SK-N-SH (cell line): ENCODE data around the gene KRT17. TPM values are rescaled to one million over a fixed set of nuclear protein-coding genes. Genes with fewer than 3 reads are reported as not detected.

Experiments
- CTCF ChIA-PET: fragments of 300-600, 350-600 bp; formaldehyde crosslinking; extraction: SDS; loops from one replicate; lab custom pipeline; 2021; lab: Yijun Ruan, JAX
- POLR2A ChIA-PET: fragments of 350-600 bp; sonication (Branson Sonifier 250); formaldehyde crosslinking; extraction: SDS; loops from one replicate; lab custom pipeline; 2020; ENCODE audit warnings: antibody characterized with exemption, inconsistent platforms; lab: Yijun Ruan, JAX
- DNase-seq: peaks from one replicate; pipeline ENCODE4 v3.0.0; 2012
- H2AFZ ChIP-seq: fragments of 200-600 bp; sonication (generic); 2 replicates; pipeline ENCODE4 v1.8.1; 2016; ENCODE audit warnings: antibody characterized with exemption, mild to moderate bottlenecking, low read depth
- H3F3A ChIP-seq: fragments of 200-600 bp; sonication (generic); replicated peaks from 2 replicates; pipeline ENCODE3; 2016; ENCODE audit warnings: antibody characterized with exemption, mild to moderate bottlenecking; ENCODE audit not compliant: insufficient read depth
- H3K27ac ChIP-seq, 2 experiments: fragments of 200-500 bp in 1 of 2; fragments of 200-600 bp in 1 of 2; sonication (Bioruptor generic) in 1 of 2; sonication (generic), shearing (Covaris generic) in 1 of 2; 2 replicates each; pipeline versions ENCODE4 v1.5.1 to v1.6.1; 2014 to 2016; ENCODE audit warnings: low read depth in 2 of 2, inconsistent platforms in 1 of 2, low read length in 1 of 2, mild to moderate bottlenecking in 1 of 2, mixed read lengths in 1 of 2
- H3K27me3 ChIP-seq: fragments of 200-600 bp; sonication (generic), shearing (Covaris generic); 2 replicates; pipeline ENCODE4 v1.6.1; 2016; ENCODE audit warnings: mixed run types; ENCODE audit not compliant: insufficient read depth
- H3K36me3 ChIP-seq, 2 experiments: fragments of 200-500 bp in 1 of 2; fragments of 200-600 bp in 1 of 2; sonication (Bioruptor generic) in 1 of 2; sonication (generic) in 1 of 2; replicated peaks in 1 of 2; 2 replicates each; pipeline versions ENCODE3 to v1.5.1; 2014 to 2016; ENCODE audit warnings: low read length in 1 of 2, mild to moderate bottlenecking in 1 of 2; ENCODE audit not compliant: insufficient read depth in 2 of 2, control insufficient read depth in 1 of 2
- H3K4me1 ChIP-seq, 2 experiments: fragments of 200-500 bp in 1 of 2; fragments of 200-600 bp in 1 of 2; sonication (Bioruptor generic) in 1 of 2; sonication (generic), shearing (Covaris generic) in 1 of 2; 2 replicates each; pipeline versions ENCODE4 v1.5.1 to v1.6.1; 2014 to 2016; ENCODE audit warnings: low read depth in 1 of 2, low read length in 1 of 2, mixed run types in 1 of 2; ENCODE audit not compliant: insufficient read depth in 2 of 2, control insufficient read depth in 1 of 2
- H3K4me2 ChIP-seq: fragments of 200-600 bp; sonication (generic), shearing (Covaris generic); 2 replicates; pipeline ENCODE4 v1.6.1; 2017; ENCODE audit warnings: mixed run types
- H3K4me3 ChIP-seq, 2 experiments: fragments of 200-500 bp in 1 of 2; fragments of 200-600 bp in 1 of 2; sonication (Bioruptor generic) in 1 of 2; sonication (generic), shearing (Covaris generic) in 1 of 2; 2 replicates each; pipeline versions ENCODE4 v1.5.1 to v1.8.1; 2014 to 2016; ENCODE audit warnings: low read depth in 2 of 2, inconsistent platforms in 1 of 2, low read length in 1 of 2, mild to moderate bottlenecking in 1 of 2, mixed read lengths in 1 of 2, moderate library complexity in 1 of 2
- H3K79me2 ChIP-seq: fragments of 200-600 bp; sonication (generic); 2 replicates; pipeline ENCODE4 v1.8.1; 2017; ENCODE audit warnings: mild to moderate bottlenecking; ENCODE audit not compliant: insufficient read depth
- H3K9ac ChIP-seq: fragments of 200-600 bp; sonication (generic); 2 replicates; pipeline ENCODE4 v1.6.1; 2017; ENCODE audit warnings: mixed run types
- H3K9me2 ChIP-seq: fragments of 200-600 bp; sonication (generic); 2 replicates; pipeline ENCODE4 v1.6.1; 2017; ENCODE audit warnings: mixed run types
- H3K9me3 ChIP-seq: fragments of 200-600 bp; sonication (generic); 2 replicates; pipeline ENCODE4 v1.6.1; 2017; ENCODE audit warnings: mixed run types, mild to moderate bottlenecking, moderate library complexity
- H4K20me1 ChIP-seq: fragments of 200-600 bp; sonication (generic); 2 replicates; pipeline ENCODE4 v1.6.1; 2017; ENCODE audit warnings: mild to moderate bottlenecking, mixed run types; ENCODE audit not compliant: insufficient read depth
- CHD2 ChIP-seq: fragments of 150-350 bp; IDR thresholded peaks from 2 replicates; pipeline ENCODE4 v1.6.1; 2018; ENCODE audit warnings: low read length; ENCODE audit not compliant: partially characterized antibody
- CTCF ChIP-seq: fragments of 200-600 bp; sonication (generic); IDR thresholded peaks from 2 replicates; pipeline ENCODE4 v1.6.1; 2017; ENCODE audit warnings: antibody characterized with exemption, mild to moderate bottlenecking, moderate library complexity
- ELF1 ChIP-seq: IDR thresholded peaks from 2 replicates; pipeline ENCODE4 v1.4.0; 2012
- EZH2phosphoT487 ChIP-seq: fragments of 200-600 bp; sonication (generic); IDR thresholded peaks from 2 replicates; pipeline ENCODE4 v1.6.1; 2017; ENCODE audit warnings: low read depth, mixed run types, mild to moderate bottlenecking, antibody characterized with exemption, moderate library complexity, borderline replicate concordance
- FOXJ3 ChIP-seq: sonication (generic); formaldehyde crosslinking; IDR thresholded peaks from 2 replicates; pipeline ENCODE4 v1.5.1; 2020; ENCODE audit warnings: mild to moderate bottlenecking, missing genetic modification reagents
- FOXM1 ChIP-seq: IDR thresholded peaks from 2 replicates; pipeline ENCODE4 v1.4.0; 2012; ENCODE audit warnings: low read depth, mild to moderate bottlenecking
- GABPA ChIP-seq: IDR thresholded peaks from 2 replicates; pipeline ENCODE4 v1.4.0; 2012; ENCODE audit warnings: low read depth, mild to moderate bottlenecking
- MEF2A ChIP-seq: IDR thresholded peaks from 2 replicates; pipeline ENCODE4 v1.4.0; 2012; ENCODE audit warnings: low read depth, borderline replicate concordance
- NFIC ChIP-seq: IDR thresholded peaks from 2 replicates; pipeline ENCODE4 v1.4.0; 2012; ENCODE audit warnings: borderline replicate concordance
- PBX3 ChIP-seq: IDR thresholded peaks from 2 replicates; pipeline ENCODE4; 2012
- RAD21 ChIP-seq: IDR thresholded peaks from 2 replicates; pipeline ENCODE4 v1.6.1; 2012; ENCODE audit warnings: mild to moderate bottlenecking, low read length
- RFX5 ChIP-seq: IDR thresholded peaks from 2 replicates; pipeline ENCODE4 v1.6.1; 2012; ENCODE audit warnings: mild to moderate bottlenecking, improper control_type of control experiment, low read length
- RXRA ChIP-seq: IDR thresholded peaks from 2 replicates; pipeline ENCODE4 v1.4.0; 2012; ENCODE audit warnings: low read depth, mild to moderate bottlenecking, borderline replicate concordance
- SMC3 ChIP-seq: IDR thresholded peaks from 2 replicates; pipeline ENCODE4 v1.6.1; 2012; ENCODE audit warnings: low read depth, low read length, improper control_type of control experiment
- TCF12 ChIP-seq: IDR thresholded peaks from 2 replicates; pipeline ENCODE4 v1.4.0; 2012
- TEAD4 ChIP-seq: IDR thresholded peaks from 2 replicates; pipeline ENCODE4 v1.4.0; 2012; ENCODE audit warnings: mild to moderate bottlenecking, borderline replicate concordance; ENCODE audit not compliant: insufficient read depth
- USF2 ChIP-seq: fragments of 150-350 bp; IDR thresholded peaks from 2 replicates; pipeline ENCODE4 v1.6.1; 2017; ENCODE audit warnings: antibody characterized with exemption, low read length, low read depth, borderline replicate concordance
- YY1 ChIP-seq: IDR thresholded peaks from 2 replicates; pipeline ENCODE4 v1.4.0; 2012; ENCODE audit warnings: low read depth, mild to moderate bottlenecking
- WGBS: methylation state at CpG from one replicate; pipeline ENCODE4 v1.1.6; 2017; ENCODE audit warnings: low lambda C conversion rate; 5-methylcytosine and 5-hydroxymethylcytosine counted together
- polyA plus RNA-seq, 3 experiments: library from polyadenylated mRNA; depleted of rRNA; stranded (reverse); fragments of >200 nt; gene quantifications; 2 replicates each; pipeline ENCODE4 v1.2.3, GENCODE V29; 2012

KRT17 gene
- polyA plus RNA-seq, 1 of the 3 experiments (the other 2 are of a cell fraction): 0.39 TPM

GRCh38 chr17:41666708-41667279 is 42.4 kb upstream of the KRT17 start:
- H3K27ac ChIP-seq: peak overlapping the region; percentile 49 to 77; a peak in 3 of 4 replicates

GRCh38 chr17:41666237-41666641 is 41.9 kb upstream of the KRT17 start:
- CTCF ChIA-PET: interaction anchor here (0.7 to 13.9 kb wide), 46 partner anchors 8 to 1020 kb away, joined by 3 to 534 read pairs (median 4); partner anchors contain the start of genes EIF1, KRT13, KRT9 and KRTAP17-1
- Histone ChIP-seq H3K4me2 (peak overlapping the region; percentile 88), H3F3A (no peaks in the 10 kb centered on the region), H3K27me3 (no peaks in the 10 kb centered on the region; the same call in 1 of the 2 replicates), H3K9me3 (no peaks in the 10 kb centered on the region), H3K9ac (peak overlapping the region; percentile 22), H3K27ac (peak overlapping the region; percentile 49 to 77), H3K4me1 (peaks cover 4 to 14% of the 10 kb centered on the region in 2 experiments; a peak in 2 of 4 replicates), H3K79me2 (no peaks in the 10 kb centered on the region), H3K36me3 (no peaks in the 10 kb centered on the region), H4K20me1 (no peaks in the 10 kb centered on the region), H2AFZ (peak overlapping the region; percentile 99), H3K4me3 (peak overlapping the region; percentile 44 to 58; a peak in 3 of 4 replicates), H3K9me2 (no peaks in the 10 kb centered on the region)
- WGBS: 8% methylated on average over 10 of the region's 11 CpGs
- POLR2A ChIA-PET: interaction anchor here (0.7 to 1.6 kb wide), 5 partner anchors 22 to 847 kb away, joined by 3 to 8 read pairs (median 4); partner anchors contain the start of gene EIF1
- peak; percentile 58 for DNase-seq
- TF ChIP-seq NFIC (no peak), SMC3 (no peak), RFX5 (no peak), FOXM1 (no peak), CHD2 (no peak), MEF2A (no peak), USF2 (no peak), ELF1 (no peak), TCF12 (no peak), RXRA (no peak), CTCF (no peak), EZH2phosphoT487 (no peak), PBX3 (no peak), FOXJ3 (CRISPR knock-in tag) (no peak), GABPA (no peak)

More at GRCh38 chr17:41666708-41667279, 42.4 kb upstream of the KRT17 start:
- H3K4me1 ChIP-seq: peaks cover 4 to 14% of the 10 kb centered on the region in 2 experiments; a peak in 2 of 4 replicates
- no peaks in the 10 kb centered on the region for H3F3A ChIP-seq
- H3K4me3 ChIP-seq: peak overlapping the region; percentile 44 to 62
- H3K4me2 ChIP-seq: peak overlapping the region; percentile 88
- no peaks in the 10 kb centered on the region for H3K9me2 ChIP-seq
- no peaks in the 10 kb centered on the region for H4K20me1 ChIP-seq
- H2AFZ ChIP-seq: peak overlapping the region; percentile 99
- CTCF ChIA-PET: interaction anchor here (0.6 to 13.9 kb wide), 45 partner anchors 9 to 1034 kb away, joined by 3 to 534 read pairs (median 4); partner anchors contain the start of genes EIF1 and KRTAP17-1
- peak overlapping the region; percentile 22; the same call in 1 of the 2 replicates for H3K9ac ChIP-seq
- no peaks in the 10 kb centered on the region for H3K27me3 ChIP-seq
- H3K79me2 ChIP-seq: no peaks in the 10 kb centered on the region
- peak; percentile 84 for DNase-seq
- WGBS: 5% methylated on average over 16 of the region's 23 CpGs
- TF ChIP-seq SMC3: peak; percentile 62
- peak; percentile 92 for TF ChIP-seq CTCF
- TF ChIP-seq TEAD4: no peak
- TF ChIP-seq FOXJ3 (CRISPR knock-in tag): no peak
- no peak for TF ChIP-seq YY1
- TF ChIP-seq FOXM1: no peak
- peak; percentile 82 for TF ChIP-seq RAD21
- TF ChIP-seq GABPA: no peak
- TF ChIP-seq EZH2phosphoT487: no peak
- H3K9me3 ChIP-seq: no peaks in the 10 kb centered on the region
- POLR2A ChIA-PET: interaction anchor here (1.2 to 1.6 kb wide), 3 partner anchors 21 to 23 kb away, joined by 4 to 8 read pairs (median 5); partner anchors contain the start of gene EIF1
- H3K36me3 ChIP-seq: no peaks in the 10 kb centered on the region
